ENCODE data around the gene KRT35.

The KRT35 gene

GRCh38 chr17:41481036-41481435 lies at the start of gene KRT35:
TSS of gene KRT35 (minus strand) at chr17:41481151. CDS start at chr17:41481097, 54 bp downstream.
- no peak for DNase-seq (ENCODE audit: low read depth in 2 of 3, low spot score in 2 of 3)

GRCh38 chr17:41530062-41531048 lies 49.4 kb upstream of the KRT35 start:
- DNase-seq (ENCODE audit: low read depth in 2 of 3, low spot score in 2 of 3): no peak

- no peak for DNase-seq (ENCODE audit: low read depth in 2 of 3, low spot score in 2 of 3)
Observed at GRCh38 chr17:41529491-41529915, 48.6 kb upstream of the KRT35 start.

- DNase-seq (ENCODE audit: low read depth in 2 of 3, low spot score in 2 of 3): no peak
Observed at GRCh38 chr17:41528959-41529353, 48.0 kb upstream of the KRT35 start.

- no peak for DNase-seq (ENCODE audit: low read depth in 2 of 3, low spot score in 2 of 3)
Observed at GRCh38 chr17:41527063-41528023, 46.4 kb upstream of the KRT35 start.

GRCh38 chr17:41524261-41524660 lies 43.3 kb upstream of the KRT35 start:
- DNase-seq (ENCODE audit: low read depth in 2 of 3, low spot score in 2 of 3): no peak

- no peak for DNase-seq (ENCODE audit: low read depth in 2 of 3, low spot score in 2 of 3)
Observed at GRCh38 chr17:41523787-41524186, 42.8 kb upstream of the KRT35 start.

GRCh38 chr17:41523225-41523593 lies 42.3 kb upstream of the KRT35 start:
- no peak for DNase-seq (ENCODE audit: low read depth in 2 of 3, low spot score in 2 of 3)

GRCh38 chr17:41522301-41523224 lies 41.6 kb upstream of the KRT35 start:
- no peak for DNase-seq (ENCODE audit: low read depth in 2 of 3, low spot score in 2 of 3)

- no peak for DNase-seq (ENCODE audit: low read depth in 2 of 3, low spot score in 2 of 3)
Observed at GRCh38 chr17:41521574-41522261, 40.8 kb upstream of the KRT35 start.

- DNase-seq (ENCODE audit: low read depth in 2 of 3, low spot score in 2 of 3): no peak
Observed at GRCh38 chr17:41520821-41521521, 40.0 kb upstream of the KRT35 start.

- DNase-seq (ENCODE audit: low read depth in 2 of 3, low spot score in 2 of 3): no peak
Observed at GRCh38 chr17:41519501-41520224, 38.7 kb upstream of the KRT35 start.

- DNase-seq (ENCODE audit: low read depth in 2 of 3, low spot score in 2 of 3): no peak
Observed at GRCh38 chr17:41518789-41519449, 38.0 kb upstream of the KRT35 start, which contains the start of gene KRT15. TSS of gene KRT15 (minus strand) at chr17:41518890. CDS start at chr17:41518827, 63 bp downstream.

GRCh38 chr17:41518031-41518430 lies 37.1 kb upstream of the KRT35 start:
- no peak for DNase-seq (ENCODE audit: low read depth in 2 of 3, low spot score in 2 of 3)

GRCh38 chr17:41516830-41517283 lies 35.9 kb upstream of the KRT35 start:
- no peak for DNase-seq (ENCODE audit: low read depth in 2 of 3, low spot score in 2 of 3)

- no peak for DNase-seq (ENCODE audit: low read depth in 2 of 3, low spot score in 2 of 3)
Observed at GRCh38 chr17:41516147-41516829, 35.3 kb upstream of the KRT35 start.

- DNase-seq (ENCODE audit: low read depth in 2 of 3, low spot score in 2 of 3): no peak
Observed at GRCh38 chr17:41513168-41513547, 32.2 kb upstream of the KRT35 start.

Measured in activated CD8-positive, alpha-beta memory T cell treated with anti-CD3 and anti-CD28 coated beads for 48 hours (primary cell).